Neural progenitor cell (in vitro differentiated cells): Measurements from ENCODE around the gene HHEX.

Experiments
- CTCF ChIP-seq: fragments of 200-600 bp; sonication (generic); IDR thresholded peaks from 2 replicates; pipeline ENCODE4 v1.5.1; 2017; ENCODE audit warnings: antibody characterized with exemption, mild to moderate bottlenecking
- EZH2phosphoT487 ChIP-seq: fragments of 200-600 bp; sonication (generic); IDR thresholded peaks from 2 replicates; pipeline ENCODE4 v1.6.1; 2017; ENCODE audit warnings: antibody characterized with exemption

- TF ChIP-seq CTCF (no peak), EZH2phosphoT487 (no peak)
Measured at GRCh38 chr10:92662848-92663247, 26.9 kb upstream of the HHEX start.
